Uterus (tissue), 2 donors: ENCODE measurements around the gene KLHL41.
"Not testable (repeated sequence)": the region's sequence is repeated elsewhere in the genome, so short reads cannot be mapped to it uniquely, and the experiment has no call there.

Source experiments
- POLR2A ChIP-seq, 2 donors: fragments of 450-650 bp; IDR thresholded peaks; one replicate each; pipeline ENCODE4 v1.6.1; 2016; ENCODE audit warnings: antibody characterized with exemption in 2 of 2, mild to moderate bottlenecking in 1 of 2, moderate library complexity in 1 of 2
- TF ChIP-seq, protein P1 (sequence below), 4 experiments: fragments of 200-600 bp in 2 of 4; fragments of 450-650 bp in 2 of 4; sonication (generic) in 2 of 4; IDR thresholded peaks; one replicate each; pipeline ENCODE4 v1.5.1; 2016 to 2019; ENCODE audit warnings: antibody characterized with exemption in 4 of 4, mild to moderate bottlenecking in 2 of 4, moderate library complexity in 1 of 4

DNA sequence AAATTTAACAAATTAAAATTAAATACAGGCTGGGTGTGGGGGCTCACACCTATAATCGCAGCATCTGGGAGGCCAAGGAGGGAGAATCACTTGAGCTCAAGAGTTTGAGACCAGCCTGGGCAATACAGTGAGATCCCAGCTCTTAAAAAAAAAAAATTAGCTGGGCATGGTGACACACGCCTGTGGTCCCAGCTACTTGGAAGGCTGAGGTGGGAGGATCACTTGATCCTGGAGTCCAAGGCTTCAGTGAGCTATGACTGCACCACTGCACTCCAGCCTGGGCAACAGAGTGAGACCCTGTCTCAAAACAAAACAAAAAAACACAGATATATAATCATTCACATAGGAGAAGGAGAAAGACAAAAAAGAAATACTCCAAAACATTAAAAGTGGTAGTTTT is 30.0 kb downstream of the KLHL41 start:
- TF ChIP-seq, protein P1, sequence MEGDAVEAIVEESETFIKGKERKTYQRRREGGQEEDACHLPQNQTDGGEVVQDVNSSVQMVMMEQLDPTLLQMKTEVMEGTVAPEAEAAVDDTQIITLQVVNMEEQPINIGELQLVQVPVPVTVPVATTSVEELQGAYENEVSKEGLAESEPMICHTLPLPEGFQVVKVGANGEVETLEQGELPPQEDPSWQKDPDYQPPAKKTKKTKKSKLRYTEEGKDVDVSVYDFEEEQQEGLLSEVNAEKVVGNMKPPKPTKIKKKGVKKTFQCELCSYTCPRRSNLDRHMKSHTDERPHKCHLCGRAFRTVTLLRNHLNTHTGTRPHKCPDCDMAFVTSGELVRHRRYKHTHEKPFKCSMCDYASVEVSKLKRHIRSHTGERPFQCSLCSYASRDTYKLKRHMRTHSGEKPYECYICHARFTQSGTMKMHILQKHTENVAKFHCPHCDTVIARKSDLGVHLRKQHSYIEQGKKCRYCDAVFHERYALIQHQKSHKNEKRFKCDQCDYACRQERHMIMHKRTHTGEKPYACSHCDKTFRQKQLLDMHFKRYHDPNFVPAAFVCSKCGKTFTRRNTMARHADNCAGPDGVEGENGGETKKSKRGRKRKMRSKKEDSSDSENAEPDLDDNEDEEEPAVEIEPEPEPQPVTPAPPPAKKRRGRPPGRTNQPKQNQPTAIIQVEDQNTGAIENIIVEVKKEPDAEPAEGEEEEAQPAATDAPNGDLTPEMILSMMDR (IDR thresholded peaks at IDR 0.05): not testable (repeated sequence)
- not testable (repeated sequence) for TF ChIP-seq POLR2A (IDR thresholded peaks at IDR 0.05)
